22Rv1 (cell line): ENCODE measurements around the gene SLC13A3.

ENCODE experiments used
- H3K27ac ChIP-seq: fragments of 450-650 bp; 2 replicates; pipeline ENCODE4 v1.5.1; 2017
- CTCF ChIP-seq: fragments of 450-650 bp; IDR thresholded peaks from 2 replicates; pipeline ENCODE4 v1.5.1; 2017; ENCODE audit warnings: mild to moderate bottlenecking
- ZFX ChIP-seq: fragments of 450-650 bp; IDR thresholded peaks from 2 replicates; pipeline ENCODE4 v1.6.1; 2017; ENCODE audit warnings: antibody characterized with exemption, borderline replicate concordance

The SLC13A3 gene

GRCh38 chr20:46670585-46671584 is 19.6 kb upstream of the SLC13A3 start:
- no peak for TF ChIP-seq CTCF
- no peak for TF ChIP-seq ZFX

GRCh38 chr20:46670228-46670584 is 18.9 kb upstream of the SLC13A3 start:
- no peak for TF ChIP-seq ZFX
- no peak for TF ChIP-seq CTCF

More at GRCh38 chr20:46670585-46671584, 19.6 kb upstream of the SLC13A3 start:
- H3K27ac ChIP-seq: no peak overlapping the region

GRCh38 chr20:46666818-46667515 is 15.7 kb upstream of the SLC13A3 start:
- no peak for TF ChIP-seq CTCF
- no peak for TF ChIP-seq ZFX
- H3K27ac ChIP-seq: no peak overlapping the region

More at GRCh38 chr20:46670228-46670584, 18.9 kb upstream of the SLC13A3 start:
- no peak overlapping the region for H3K27ac ChIP-seq

GRCh38 chr20:46666306-46666705 is 15.0 kb upstream of the SLC13A3 start:
- no peak overlapping the region for H3K27ac ChIP-seq
- TF ChIP-seq ZFX (no peak), CTCF (no peak)

GRCh38 chr20:46665602-46666001 is 14.3 kb upstream of the SLC13A3 start:
- no peak for TF ChIP-seq ZFX
- no peak for TF ChIP-seq CTCF
- no peak overlapping the region for H3K27ac ChIP-seq

- H3K27ac ChIP-seq: no peak overlapping the region
- TF ChIP-seq ZFX (no peak), CTCF (no peak)
These were observed 12.3 kb upstream of the SLC13A3 start for GRCh38 chr20:46663531-46663930.
